HEK293 (cell line): ENCODE data around the gene ARIH2.

Experiments used
- OVOL3 ChIP-seq: fragments of 450-650 bp; formaldehyde crosslinking; IDR thresholded peaks from 2 replicates; pipeline ENCODE4 v1.5.1; 2016; ENCODE audit warnings: missing biosample characterization, missing genetic modification characterization
- PATZ1 ChIP-seq: fragments of 450-650 bp; formaldehyde crosslinking; IDR thresholded peaks from 2 replicates; pipeline ENCODE4 v1.5.1; 2016; ENCODE audit warnings: missing biosample characterization, missing genetic modification characterization
- PRDM1 ChIP-seq: fragments of 450-650 bp; formaldehyde crosslinking; IDR thresholded peaks from 2 replicates; pipeline ENCODE4; 2016; ENCODE audit warnings: missing biosample characterization, missing genetic modification characterization
- SCRT2 ChIP-seq: fragments of 450-650 bp; formaldehyde crosslinking; IDR thresholded peaks from 2 replicates; pipeline ENCODE4 v1.5.1; 2016; ENCODE audit warnings: missing biosample characterization, missing genetic modification characterization
- ZBTB17 ChIP-seq: fragments of 450-650 bp; formaldehyde crosslinking; IDR thresholded peaks from 2 replicates; pipeline ENCODE4 v1.5.1; 2016; ENCODE audit warnings: missing biosample characterization, missing genetic modification characterization
- ZBTB49 ChIP-seq: fragments of 450-650 bp; formaldehyde crosslinking; IDR thresholded peaks from 2 replicates; pipeline ENCODE4 v1.5.1; 2016; ENCODE audit warnings: missing biosample characterization, missing genetic modification characterization, low read depth
- ZBTB8A ChIP-seq: fragments of 450-650 bp; formaldehyde crosslinking; IDR thresholded peaks from 2 replicates; pipeline ENCODE4 v1.5.1; 2016; ENCODE audit warnings: missing biosample characterization, missing genetic modification characterization
- ZFP37 ChIP-seq: fragments of 450-650 bp; formaldehyde crosslinking; IDR thresholded peaks from 2 replicates; pipeline ENCODE4 v1.5.1; 2016; ENCODE audit warnings: missing biosample characterization, missing genetic modification characterization
- ZNF132 ChIP-seq: fragments of 450-650 bp; formaldehyde crosslinking; IDR thresholded peaks from 2 replicates; pipeline ENCODE4 v1.5.1; 2017; ENCODE audit warnings: missing biosample characterization, missing genetic modification characterization, borderline replicate concordance
- ZNF18 ChIP-seq: fragments of 450-650 bp; formaldehyde crosslinking; IDR thresholded peaks from 2 replicates; pipeline ENCODE4 v1.5.1; 2016; ENCODE audit warnings: missing biosample characterization, missing genetic modification characterization
- ZNF24 ChIP-seq: fragments of 450-650 bp; formaldehyde crosslinking; IDR thresholded peaks from 2 replicates; pipeline ENCODE4 v1.5.1; 2016; ENCODE audit warnings: missing biosample characterization, missing genetic modification characterization
- ZNF280C ChIP-seq: fragments of 450-650 bp; formaldehyde crosslinking; IDR thresholded peaks from 2 replicates; pipeline ENCODE4 v1.5.1; 2016; ENCODE audit warnings: missing biosample characterization, missing genetic modification characterization
- ZNF324 ChIP-seq: fragments of 450-650 bp; formaldehyde crosslinking; IDR thresholded peaks from 2 replicates; pipeline ENCODE4 v1.5.1; 2016; ENCODE audit warnings: missing biosample characterization, missing genetic modification characterization
- ZNF341 ChIP-seq: fragments of 450-650 bp; formaldehyde crosslinking; IDR thresholded peaks from 2 replicates; pipeline ENCODE4; 2016; ENCODE audit warnings: low read depth, missing biosample characterization, missing genetic modification characterization
- ZNF350 ChIP-seq: fragments of 450-650 bp; formaldehyde crosslinking; IDR thresholded peaks from 2 replicates; pipeline ENCODE4 v1.5.0; 2017; ENCODE audit warnings: missing biosample characterization, mild to moderate bottlenecking, missing genetic modification characterization
- ZNF391 ChIP-seq: fragments of 450-650 bp; formaldehyde crosslinking; IDR thresholded peaks from 2 replicates; pipeline ENCODE4 v1.5.1; 2016; ENCODE audit warnings: low read depth, missing biosample characterization, missing genetic modification characterization, borderline replicate concordance
- ZNF518A ChIP-seq: fragments of 450-650 bp; formaldehyde crosslinking; conservative IDR thresholded peaks from 2 replicates; pipeline ENCODE4 v1.5.1; 2016; ENCODE audit warnings: low read depth, missing biosample characterization, missing genetic modification characterization
- ZNF560 ChIP-seq: fragments of 450-650 bp; formaldehyde crosslinking; IDR thresholded peaks from 2 replicates; pipeline ENCODE4 v1.5.1; 2017; ENCODE audit warnings: missing biosample characterization, missing genetic modification characterization, borderline replicate concordance
- ZNF658 ChIP-seq: fragments of 450-650 bp; formaldehyde crosslinking; IDR thresholded peaks from 2 replicates; pipeline ENCODE4; 2016; ENCODE audit warnings: missing biosample characterization, missing genetic modification characterization
- ZNF830 ChIP-seq: fragments of 450-650 bp; IDR thresholded peaks from 2 replicates; pipeline ENCODE4 v1.5.0; 2018; ENCODE audit warnings: missing biosample characterization, missing genetic modification characterization, low read depth, mild to moderate bottlenecking, moderate library complexity
- ZNF837 ChIP-seq: fragments of 450-650 bp; formaldehyde crosslinking; IDR thresholded peaks from 2 replicates; pipeline ENCODE4 v1.5.1; 2016; ENCODE audit warnings: missing biosample characterization, missing genetic modification characterization
- ZSCAN16 ChIP-seq: fragments of 450-650 bp; formaldehyde crosslinking; IDR thresholded peaks from 2 replicates; pipeline ENCODE4 v1.5.1; 2016; ENCODE audit warnings: missing biosample characterization, missing genetic modification characterization
- ZSCAN18 ChIP-seq: fragments of 450-650 bp; formaldehyde crosslinking; IDR thresholded peaks from 2 replicates; pipeline ENCODE4 v1.5.1; 2016; ENCODE audit warnings: missing biosample characterization, missing genetic modification characterization

Gene ARIH2

GRCh38 chr3:49028673-49029562, 110.3 kb downstream of the ARIH2 start, which contains the start of gene IMPDH2 (continued):
- TF ChIP-seq ZNF280C (tag by site-specific recombination) (no peak), SCRT2 (tag by site-specific recombination) (no peak), ZFP37 (peak; percentile 84), ZNF518A (no peak; the same call in 1 of the 2 replicates), PATZ1 (peak; percentile 77), ZBTB17 (tag by site-specific recombination) (peak; percentile 38; the same call in 1 of the 2 replicates), ZNF350 (tag by site-specific recombination) (no peak), ZNF18 (no peak), OVOL3 (tag by site-specific recombination) (no peak), PRDM1 (tag by site-specific recombination) (no peak), ZBTB8A (tag by site-specific recombination) (0 out of 2 replicates have a peak, but pooled peaks have one; percentile 39), ZBTB49 (no peak), ZNF837 (0 out of 2 replicates have a peak, but pooled peaks have one; percentile 46), ZNF24 (tag by site-specific recombination) (peak; percentile 56; the same call in 1 of the 2 replicates), ZNF560 (no peak), ZNF132 (tag by site-specific recombination) (no peak), ZNF391 (tag by site-specific recombination) (0 out of 2 replicates have a peak, but pooled peaks have one; percentile 59), ZSCAN16 (tag by site-specific recombination) (no peak), ZNF658 (tag by site-specific recombination) (no peak), ZNF324 (peak; percentile 57; the same call in 1 of the 2 replicates), ZNF341 (no peak), ZNF830 (tag by site-specific recombination) (no peak), ZSCAN18 (tag by site-specific recombination) (no peak)
